Esophagus muscularis mucosa (tissue), 4 donors: ENCODE measurements around the gene A2M. TPM values are rescaled to one million over a fixed set of nuclear protein-coding genes. Genes with fewer than 3 reads are reported as not detected.

Experiments used
- DNase-seq: peaks from one replicate; pipeline ENCODE4 v3.0.0-alpha.2; 2017; ENCODE audit errors: extremely low spot score
- H3K27ac ChIP-seq, 4 donors: fragments of 200-600 bp; sonication (generic); replicated peaks in 1 of 4; 1 replicate in 3 of 4; 2 replicates in 1 of 4; pipeline ENCODE4 v1.5.1; 2016 to 2019; ENCODE audit warnings: mild to moderate bottlenecking in 1 of 4
- H3K27me3 ChIP-seq, 4 donors: fragments of 200-600 bp; sonication (generic); one replicate each; pipeline versions ENCODE4 v1.5.1 to v1.6.0; 2016 to 2019
- H3K36me3 ChIP-seq, 4 donors: fragments of 200-600 bp; sonication (generic); one replicate each; pipeline ENCODE4 v1.5.1; 2016 to 2019
- H3K4me1 ChIP-seq, 4 donors: fragments of 200-600 bp; sonication (generic); one replicate each; pipeline ENCODE4 v1.5.1; 2016 to 2019
- H3K4me3 ChIP-seq, 4 donors: fragments of 200-600 bp; sonication (generic); 1 replicate in 2 of 4; 2 replicates in 2 of 4; pipeline ENCODE4 v1.5.1; 2016 to 2019; ENCODE audit warnings: mild to moderate bottlenecking in 4 of 4, moderate library complexity in 1 of 4
- H3K9me3 ChIP-seq, 4 donors: fragments of 200-600 bp; sonication (generic); 1 replicate in 3 of 4; 2 replicates in 1 of 4; pipeline ENCODE4 v1.5.1; 2016 to 2019
- CTCF ChIP-seq, 3 experiments: fragments of 200-600 bp in 2 of 3; fragments of 450-650 bp in 1 of 3; sonication (generic) in 2 of 3; IDR thresholded peaks; one replicate each; pipeline ENCODE4 v1.5.1; 2017 to 2019; ENCODE audit warnings: antibody characterized with exemption in 3 of 3, mild to moderate bottlenecking in 2 of 3, moderate library complexity in 1 of 3
- EP300 ChIP-seq: sonication (generic); formaldehyde crosslinking; IDR thresholded peaks from one replicate; pipeline ENCODE4 v1.6.1; 2017; ENCODE audit warnings: antibody characterized with exemption
- POLR2A ChIP-seq: fragments of 450-650 bp; IDR thresholded peaks from one replicate; pipeline ENCODE4 v1.6.1; 2017; ENCODE audit warnings: antibody characterized with exemption, moderate library complexity, mild to moderate bottlenecking, low read depth
- POLR2AphosphoS5 ChIP-seq, 2 donors: sonication (generic); formaldehyde crosslinking; IDR thresholded peaks; one replicate each; pipeline ENCODE4 v1.6.1; 2017; ENCODE audit warnings: antibody characterized with exemption in 2 of 2
- WGBS: methylation state at CpG from one replicate; pipeline ENCODE4 v1.1.5; 2018; 5-methylcytosine and 5-hydroxymethylcytosine counted together
- intact Hi-C: fragments of 100-400 bp; cut with DNase I; formaldehyde crosslinking; loops from one replicate; pipeline ENCODE4 v1.15.1; 2023
- total RNA-seq, 4 donors: library from RNA; depleted of rRNA; stranded (reverse); fragments of >200 nt; gene quantifications; one replicate each; pipeline versions ENCODE4 v1.1.0 to v1.2.1, GENCODE V29; 2016

A2M gene
- total RNA-seq, 4 donors from 2014 or later, result 271 to 678 (median 484) TPM

- DNase-seq, result no peak
- TF ChIP-seq POLR2A (no peak), POLR2AphosphoS5 (IDR thresholded peaks at IDR 0.05) (no peak), EP300 (no peak), CTCF (IDR thresholded peaks at IDR 0.05) (no peak)
- WGBS, result 75% methylated on average over 3 of the region's 3 CpGs
- Histone ChIP-seq H3K36me3 (peaks cover 63 to 100% (median 84%) of the 10 kb centered on the region in 4 donors), H3K27ac (no peak overlapping the region), H3K4me3 (no peak overlapping the region), H3K4me1 (peaks cover 6 to 15% (median 12%) of the 10 kb centered on the region in 4 donors), H3K27me3 (no peaks in the 10 kb centered on the region), H3K9me3 (no peaks in the 10 kb centered on the region)
- intact Hi-C loops, result loop anchor here (5.0 kb wide), 1 partner anchor 40 kb away; no protein-coding TSS in a partner anchor
These were observed 8.2 kb downstream of the A2M start for GRCh38 chr12:9107542-9107873.

DNA sequence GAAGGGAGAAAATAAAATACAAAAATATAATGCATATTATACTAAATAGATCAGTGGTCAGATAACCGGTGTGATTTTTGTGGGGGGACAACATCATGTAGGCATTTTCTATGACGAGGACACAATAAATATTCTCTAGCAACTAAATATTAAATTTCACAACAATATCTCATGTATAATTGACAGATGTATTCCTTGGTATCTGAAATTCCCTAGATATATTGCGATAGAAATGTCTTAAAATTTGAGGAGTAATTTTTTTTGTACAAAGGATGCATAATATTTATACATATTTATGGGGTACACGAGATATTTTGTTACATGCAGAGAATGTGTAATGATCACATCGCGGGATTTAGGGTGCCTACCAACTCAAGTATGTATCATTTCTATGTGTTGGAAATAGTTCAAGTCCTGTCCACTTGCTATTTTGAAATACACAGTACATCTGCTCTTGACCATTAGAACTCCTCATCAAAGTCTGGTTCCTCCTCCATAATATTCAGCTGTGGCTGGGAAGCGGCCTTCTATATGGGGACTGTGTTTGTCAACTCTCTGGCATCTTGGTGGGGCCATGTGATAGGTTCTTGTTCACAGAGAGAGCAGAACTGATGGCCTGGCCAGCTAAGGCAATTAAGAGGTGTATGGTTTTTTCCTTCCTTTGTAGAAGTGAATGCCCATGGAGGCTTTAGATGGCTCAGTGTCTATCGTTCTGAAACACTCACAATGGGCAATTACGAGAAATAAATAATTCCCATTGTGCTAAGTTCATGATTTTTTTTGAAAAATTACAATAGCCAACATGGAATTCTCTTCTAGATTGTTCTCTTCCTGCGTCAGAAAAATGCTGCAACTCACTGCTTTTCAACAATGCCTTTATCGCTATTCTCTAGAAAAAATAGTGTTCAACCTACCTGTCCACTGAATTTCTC, 8.8 kb downstream of the A2M start:
- 93% methylated on average over 11 of the region's 11 CpGs for WGBS
- intact Hi-C loops, result loop anchor here (5.0 kb wide), 1 partner anchor 40 kb away; no protein-coding TSS in a partner anchor

DNA sequence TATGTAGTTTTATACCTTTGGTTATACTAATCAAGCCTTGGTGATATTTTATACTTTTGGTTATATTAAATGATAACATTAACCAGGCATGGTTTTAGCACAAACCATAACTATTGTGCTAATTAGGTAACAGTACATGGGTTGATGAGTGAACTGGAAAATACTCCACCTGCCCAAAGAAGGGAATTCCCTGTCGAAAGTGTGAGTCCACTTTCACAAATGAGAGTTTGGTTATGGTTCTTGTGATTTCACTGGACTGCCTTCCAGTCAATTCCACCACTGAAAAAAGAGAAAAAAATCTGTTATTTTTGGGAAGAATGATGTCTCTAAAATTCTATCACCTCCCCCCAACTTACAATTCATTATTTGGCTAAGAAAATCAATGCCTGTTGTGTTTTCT, 9.7 kb downstream of the A2M start:
- H3K27me3 ChIP-seq, result no peaks in the 10 kb centered on the region
- no peak overlapping the region for H3K4me3 ChIP-seq
- H3K4me1 ChIP-seq, result peaks cover 0 to 5% (median under 1%) of the 10 kb centered on the region in 4 donors
- no peak for DNase-seq
- H3K9me3 ChIP-seq, result no peaks in the 10 kb centered on the region
- intact Hi-C loops, result loop anchor here (5.0 kb wide), 1 partner anchor 39 kb away; no protein-coding TSS in a partner anchor
- H3K36me3 ChIP-seq, result peaks cover 68 to 100% (median 86%) of the 10 kb centered on the region in 4 donors
- H3K27ac ChIP-seq, result no peak overlapping the region
- no peak for TF ChIP-seq CTCF (IDR thresholded peaks at IDR 0.05)
- TF ChIP-seq EP300, result no peak
- TF ChIP-seq POLR2AphosphoS5 (IDR thresholded peaks at IDR 0.05), result no peak
- no peak for TF ChIP-seq POLR2A
- WGBS, result 91% methylated on average over 1 of the region's 1 CpG

More for the DNA sequence above, 8.8 kb downstream of the A2M start:
- Histone ChIP-seq H3K27me3 (no peaks in the 10 kb centered on the region), H3K4me1 (peaks cover 5 to 9% (median 8%) of the 10 kb centered on the region in 4 donors), H3K4me3 (no peak overlapping the region), H3K36me3 (peaks cover 63 to 100% (median 84%) of the 10 kb centered on the region in 4 donors), H3K9me3 (no peaks in the 10 kb centered on the region), H3K27ac (no peak overlapping the region)
- DNase-seq, result no peak
- TF ChIP-seq POLR2A (no peak), CTCF (IDR thresholded peaks at IDR 0.05) (no peak), POLR2AphosphoS5 (IDR thresholded peaks at IDR 0.05) (no peak), EP300 (no peak)

DNA sequence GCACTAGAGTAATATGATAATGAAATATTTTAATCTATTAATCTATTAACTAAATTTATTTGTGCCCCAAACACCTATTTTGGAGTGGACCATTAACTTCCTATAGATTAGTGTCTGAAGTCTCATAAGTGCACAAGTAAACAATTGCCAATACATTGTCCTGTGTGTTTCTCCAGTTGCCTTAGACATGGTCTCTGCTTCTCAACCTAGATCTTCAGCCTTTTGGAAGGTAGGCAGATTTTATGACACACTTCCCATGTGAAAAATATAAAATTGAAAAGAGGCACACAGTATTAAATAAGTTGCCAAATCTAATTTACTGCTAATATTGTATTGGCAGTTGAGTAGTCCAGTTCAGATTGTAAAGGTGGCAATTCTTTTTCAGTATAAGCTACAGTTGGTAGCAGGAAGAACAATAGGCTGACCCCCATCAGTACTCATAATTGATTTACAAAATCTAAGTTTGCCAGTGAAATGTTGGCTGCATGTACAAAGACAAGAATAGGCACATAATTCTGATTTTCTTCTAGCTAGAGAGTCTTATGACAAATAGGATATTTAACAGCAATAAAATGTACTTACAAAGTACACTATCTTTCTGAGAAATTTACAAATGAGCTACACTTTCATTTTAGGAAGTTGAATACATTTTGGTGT, 10.8 kb downstream of the A2M start:
- H3K36me3 ChIP-seq, result peaks cover 74 to 100% (median 88%) of the 10 kb centered on the region in 4 donors
- H3K4me1 ChIP-seq, result peaks cover 0 to 5% (median 0%) of the 10 kb centered on the region in 4 donors
- H3K27me3 ChIP-seq, result no peaks in the 10 kb centered on the region
- H3K27ac ChIP-seq, result no peak overlapping the region
- TF ChIP-seq CTCF (IDR thresholded peaks at IDR 0.05) (no peak), EP300 (no peak), POLR2AphosphoS5 (IDR thresholded peaks at IDR 0.05) (no peak), POLR2A (no peak)
- no peaks in the 10 kb centered on the region for H3K9me3 ChIP-seq
- no peak for DNase-seq
- intact Hi-C loops, result loop anchor here (5.0 kb wide), 1 partner anchor 38 kb away; no protein-coding TSS in a partner anchor
- H3K4me3 ChIP-seq, result no peak overlapping the region
